ENCODE data around the gene AGAP1.

- TF ChIP-seq POLR2A (IDR thresholded peaks at IDR 0.05; ENCODE audit: low read depth, low read length) (no peak), POLR2AphosphoS5 (IDR thresholded peaks at IDR 0.05; ENCODE audit: low read depth, low read length) (no peak)
Measured at GRCh38 chr2:235979037-235979436, 485.2 kb downstream of the AGAP1 start.

All from GM12892 (cell line).